Sigmoid colon (tissue), 4 donors: ENCODE data around the gene IL16.

Experiments
- CTCF ChIP-seq, 4 experiments: fragments of 450-650 bp in 3 of 4; fragments of 200-600 bp in 1 of 4; IDR thresholded peaks; one replicate each; pipeline ENCODE4 v1.5.1; 2016 to 2019; ENCODE audit warnings: antibody characterized with exemption in 4 of 4, mild to moderate bottlenecking in 3 of 4, moderate library complexity in 2 of 4
- POLR2A ChIP-seq, 2 donors: fragments of 450-650 bp; IDR thresholded peaks; one replicate each; pipeline ENCODE4 v1.6.1; 2016; ENCODE audit warnings: antibody characterized with exemption in 2 of 2, mild to moderate bottlenecking in 2 of 2, moderate library complexity in 2 of 2
- POLR2AphosphoS5 ChIP-seq, 4 donors: sonication (generic); formaldehyde crosslinking; IDR thresholded peaks; one replicate each; pipeline ENCODE4 v1.6.1; 2017; ENCODE audit warnings: antibody characterized with exemption in 4 of 4

- TF ChIP-seq POLR2A (IDR thresholded peaks at IDR 0.05) = no peak
- no peak for TF ChIP-seq CTCF (IDR thresholded peaks at IDR 0.05)
- TF ChIP-seq POLR2AphosphoS5 (IDR thresholded peaks at IDR 0.05) = no peak
Observed at GRCh38 chr15:81197255-81197630, 564 bp downstream of the IL16 start.
